K562 (cell line): ENCODE results near the gene AIFM3. TPM values are rescaled to one million over a fixed set of nuclear protein-coding genes. Genes with fewer than 3 reads are reported as not detected.
A peak's percentile ranks its signal among the peaks of the same experiment; 100 is the strongest.

ENCODE experiments used
- ATAC-seq: fragments of 200-7000 bp; cut with Tn5 transposase; 3 replicates; pipeline ENCODE4 v1.9.1; 2020; ENCODE audit warnings: moderate library complexity
- BruUV-seq: library from RNA; stranded (reverse); fragments of 400-500 nt; replicated peaks from 2 replicates; lab custom pipeline; 2021; lab: Mats Ljungman, UMichigan
- CTCF ChIA-PET: fragments of 300-600 bp; formaldehyde crosslinking; extraction: SDS; loops from one replicate; lab custom pipeline; 2021; ENCODE audit warnings: low intra/inter-chr PET ratio; lab: Yijun Ruan, JAX
- POLR2A ChIA-PET: fragments of 300-600, 350-650 bp; sonication (Branson Sonifier 250); formaldehyde crosslinking; extraction: SDS; loops from one replicate; lab custom pipeline; 2021; ENCODE audit warnings: antibody characterized with exemption, inconsistent platforms; lab: Yijun Ruan, JAX
- DNase-seq, 4 experiments: peaks; one replicate each; pipeline versions ENCODE4 v3.0.0 to v3.0.0-alpha.2; 2011 to 2018; ENCODE audit warnings: low spot score in 3 of 4, mixed read lengths in 3 of 4; ENCODE audit errors: extremely low read depth in 1 of 4
- FAIRE-seq: peaks from 2 replicates; lab custom pipeline; 2011; peaks lifted over from hg19 to GRCh38; lab: Jason Lieb, UNC
- H2AFZ ChIP-seq: 2 replicates; pipeline ENCODE4 v1.6.0; 2011; ENCODE audit warnings: low read depth, low read length, control low read depth, inconsistent platforms
- H3K27ac ChIP-seq: fragments of 200-600 bp; 3 replicates; pipeline ENCODE4 v1.8.0; 2011; ENCODE audit warnings: low read depth, mild to moderate bottlenecking, control low read depth, inconsistent platforms, low read length, moderate library complexity, mixed read lengths; ENCODE audit errors: extremely low read depth
- H3K27me3 ChIP-seq, 2 experiments: fragments of 300-600 bp in 1 of 2; 2 replicates in 1 of 2; 3 replicates in 1 of 2; pipeline versions ENCODE4 v1.6.0 to v1.8.0; 2011; ENCODE audit warnings: inconsistent platforms in 2 of 2, low read length in 2 of 2, mild to moderate bottlenecking in 1 of 2, mixed read lengths in 1 of 2, moderate library complexity in 1 of 2; ENCODE audit not compliant: control insufficient read depth in 2 of 2, insufficient read depth in 2 of 2
- H3K36me3 ChIP-seq: fragments of 300-600 bp; 3 replicates; pipeline ENCODE4 v1.8.0; 2011; ENCODE audit warnings: mild to moderate bottlenecking, low read length, inconsistent platforms; ENCODE audit not compliant: control insufficient read depth, insufficient read depth
- H3K4me1 ChIP-seq, 2 experiments: fragments of 200-600 bp in 1 of 2; replicated peaks in 1 of 2; 2 replicates in 1 of 2; 3 replicates in 1 of 2; pipeline versions ENCODE4 v1.5.1 to v1.8.0; 2011; ENCODE audit warnings: inconsistent platforms in 2 of 2, low read length in 2 of 2, mild to moderate bottlenecking in 1 of 2, mixed read lengths in 1 of 2, moderate library complexity in 1 of 2; ENCODE audit not compliant: control insufficient read depth in 2 of 2, insufficient read depth in 2 of 2
- H3K4me2 ChIP-seq: 2 replicates; pipeline ENCODE4 v1.6.1; 2011; ENCODE audit warnings: low read length, control low read depth, inconsistent platforms, mixed read lengths; ENCODE audit not compliant: insufficient read depth
- H3K4me3 ChIP-seq: fragments of 200-600 bp; sonication (generic), shearing (Covaris generic); 2 replicates; pipeline ENCODE4 v1.5.1; 2016; ENCODE audit warnings: control low read depth, inconsistent platforms
- H3K79me2 ChIP-seq: fragments of 200-600 bp; 3 replicates; pipeline ENCODE4 v1.8.0; 2011; ENCODE audit warnings: low read length, inconsistent platforms; ENCODE audit not compliant: control insufficient read depth, insufficient read depth
- H3K9ac ChIP-seq, 2 experiments: 2 replicates each; pipeline versions ENCODE4 v1.6.0 to v1.6.1; 2011; ENCODE audit warnings: low read depth in 2 of 2, low read length in 2 of 2, control low read depth in 1 of 2, inconsistent platforms in 1 of 2, mild to moderate bottlenecking in 1 of 2, mixed read lengths in 1 of 2; ENCODE audit not compliant: insufficient read depth in 1 of 2
- H3K9me1 ChIP-seq: one replicate; pipeline ENCODE4 v1.6.0; 2011; ENCODE audit warnings: inconsistent platforms, mild to moderate bottlenecking, low read length, moderate library complexity; ENCODE audit not compliant: control insufficient read depth, insufficient read depth
- H3K9me3 ChIP-seq: replicated peaks from 2 replicates; pipeline ENCODE4 v1.5.1; 2011; ENCODE audit warnings: low read depth, low read length, inconsistent platforms; ENCODE audit not compliant: control insufficient read depth, insufficient read depth
- H4K20me1 ChIP-seq: replicated peaks from 2 replicates; pipeline ENCODE4 v1.6.1; 2011; ENCODE audit warnings: low read length, inconsistent platforms, mixed read lengths; ENCODE audit not compliant: control insufficient read depth, insufficient read depth
- CBFA2T2 ChIP-seq: fragments of 450-650 bp; conservative IDR thresholded peaks from 2 replicates; pipeline ENCODE4 v1.6.1; 2017; ENCODE audit warnings: mild to moderate bottlenecking
- ELF4 ChIP-seq: fragments of 450-650 bp; formaldehyde crosslinking; IDR thresholded peaks from 2 replicates; pipeline ENCODE4 v1.4.0; 2022; ENCODE audit warnings: missing genetic modification characterization
- FOXK2 ChIP-seq, 2 experiments: fragments of 450-650 bp; IDR thresholded peaks in 1 of 2; conservative IDR thresholded peaks in 1 of 2; 2 replicates each; pipeline ENCODE4 v1.6.1; 2016; ENCODE audit warnings: low read depth in 2 of 2, mild to moderate bottlenecking in 1 of 2
- NCOA6 ChIP-seq: fragments of 450-650 bp; IDR thresholded peaks from 2 replicates; pipeline ENCODE4 v1.6.1; 2017; ENCODE audit warnings: mild to moderate bottlenecking
- NR2C2 ChIP-seq, 2 experiments: fragments of 200-800 bp in 1 of 2; sonication (Bioruptor generic) in 1 of 2; sonication (generic) in 1 of 2; formaldehyde crosslinking in 1 of 2; IDR thresholded peaks; 2 replicates each; pipeline versions ENCODE4 v1.6.1 to v1.8.0; 2016 to 2022; ENCODE audit warnings: mild to moderate bottlenecking in 1 of 2, missing compliant biosample characterization in 1 of 2, missing genetic modification characterization in 1 of 2, missing genetic modification reagents in 1 of 2
- U2AF1 ChIP-seq: fragments of 200-400 bp; formaldehyde crosslinking; optimal IDR thresholded peaks from 2 replicates; pipeline ENCODE3; 2017; ENCODE audit warnings: mild to moderate bottlenecking, low read depth, low read length, moderate library complexity
- ZBTB40 ChIP-seq, 2 experiments: fragments of 450-650 bp in 1 of 2; sonication (generic) in 1 of 2; formaldehyde crosslinking in 1 of 2; IDR thresholded peaks; 2 replicates each; pipeline versions ENCODE4 v1.7.1 to v1.9.0; 2016 to 2022; ENCODE audit warnings: inconsistent platforms in 1 of 2, mild to moderate bottlenecking in 1 of 2, missing genetic modification reagents in 1 of 2
- WGBS: fragments of 100-300 bp; shearing (Covaris generic); methylation state at CpG from one replicate; pipeline ENCODE4 v1.1.6; 2016; ENCODE audit warnings: low coverage, mixed read lengths; ENCODE audit not compliant: insufficient coverage; ENCODE audit errors: missing lambda C conversion rate; 5-methylcytosine and 5-hydroxymethylcytosine counted together
- in situ Hi-C: fragments of 300-500 bp; cut with MboI; formaldehyde crosslinking; loops from 4 replicates; pipeline ENCODE4 v1.15.0; 2018; ENCODE audit warnings: inconsistent platforms, mixed read lengths
- intact Hi-C: fragments of 100-400 bp; cut with micrococcal nuclease; formaldehyde crosslinking; loops from 2 replicates; pipeline ENCODE4 v1.14.2; 2022
- polyA plus RNA-seq, 8 experiments: library from polyadenylated mRNA; depleted of rRNA in 4 of 8; stranded (reverse) in 5 of 8; unstranded in 3 of 8; fragments of >200 nt; fragmentation: Nextera tagmentation in 2 of 8; fragmentation: Illumina TruSeq in 1 of 8; extraction: Ambion mirVana in 2 of 8; extraction: Trizol in 1 of 8; gene quantifications; 2 replicates each; pipeline versions ENCODE4 v1.2.1 to v1.2.3, GENCODE V29; 2011 to 2014; ENCODE audit warnings: inconsistent platforms in 1 of 8, missing spikeins in 1 of 8
- total RNA-seq, 7 experiments: library from RNA; depleted of rRNA in 6 of 7; stranded (reverse); fragments of >200 nt in 6 of 7; fragmentation: Illumina TruSeq in 2 of 7; extraction: Trizol in 2 of 7; gene quantifications; 2 replicates each; pipeline versions ENCODE4 v1.2.1 to v1.2.3, GENCODE V29; 2011 to 2021; ENCODE audit warnings: low replicate concordance in 1 of 7

AIFM3 gene
- total and polyA plus RNA-seq, 9 of the 15 experiments (the other 6 are each of a cell fraction or from before 2014, with no cell fraction given), result 0.03 to 0.20 (median 0.07) TPM; not detected in 1

- no TSS peak for BruUV-seq
- DNase-seq (no peak), ATAC-seq (no peak), FAIRE-seq (no peak)
- 80% methylated on average over 5 of the region's 5 CpGs for WGBS
- Histone ChIP-seq H3K4me3 (no peak overlapping the region), H3K9me1 (peaks cover 24% of the 10 kb centered on the region), H3K36me3 (peaks cover 94% of the 10 kb centered on the region), H3K4me2 (no peak overlapping the region), H3K79me2 (peaks cover 97% of the 10 kb centered on the region), H3K9me3 (no peaks in the 10 kb centered on the region), H3K27ac (no peak overlapping the region), H3K4me1 (peaks cover 4 to 13% of the 10 kb centered on the region in 2 experiments; a peak in 3 of 5 replicates), H2AFZ (no peak overlapping the region), H3K9ac (no peak overlapping the region), H3K27me3 (no peaks in the 10 kb centered on the region), H4K20me1 (peaks cover 96% of the 10 kb centered on the region)
- POLR2A ChIA-PET, result interaction anchor here (1.9 to 64.4 kb wide), 3 partner anchors 10 to 30 kb away, joined by 6 to 1556 read pairs (median 177); partner anchors contain the start of genes AIFM3 and CRKL
- CTCF ChIA-PET, result interaction anchor here (0.7 kb wide), 1 partner anchor 144 kb away, joined by 4 read pairs; no protein-coding TSS in a partner anchor
- intact Hi-C loops, result no loop called here
- in situ Hi-C loops, result no loop called here
- 0 out of 2 replicates have a peak, but pooled peaks have one; percentile 28 for TF ChIP-seq NR2C2 (CRISPR knock-in tag; IDR thresholded peaks at IDR 0.05)
- TF ChIP-seq NR2C2 (tag; IDR thresholded peaks at IDR 0.05), result no peak
- TF ChIP-seq U2AF1, result no peak
- TF ChIP-seq CBFA2T2, result no peak
- TF ChIP-seq ZBTB40 (IDR thresholded peaks at IDR 0.05), result no peak
- peak; percentile 24; the same call in 1 of the 2 replicates for TF ChIP-seq ZBTB40 (CRISPR knock-in tag; IDR thresholded peaks at IDR 0.05)
- no peak for TF ChIP-seq NCOA6
- no peak for TF ChIP-seq FOXK2 (conservative IDR thresholded peaks at IDR 0.05 in 1 of 2, IDR thresholded peaks at IDR 0.05 in 1 of 2; ENCODE audit: low read depth in 2 of 2)
- TF ChIP-seq ELF4 (CRISPR knock-in tag), result no peak
Measured at GRCh38 chr22:20948450-20948849, 18.6 kb upstream of the AIFM3 start.
